Breast epithelium (tissue), 3 donors: ENCODE results near the gene HDC.

Source experiments
- CTCF ChIP-seq, 3 donors: fragments of 450-650 bp; IDR thresholded peaks; one replicate each; pipeline ENCODE4 v1.5.1; 2016 to 2017; ENCODE audit warnings: antibody characterized with exemption in 3 of 3, mild to moderate bottlenecking in 3 of 3, moderate library complexity in 3 of 3
- POLR2A ChIP-seq: fragments of 450-650 bp; IDR thresholded peaks from one replicate; pipeline ENCODE4 v1.6.1; 2016; ENCODE audit warnings: antibody characterized with exemption, mild to moderate bottlenecking, moderate library complexity
- POLR2AphosphoS5 ChIP-seq, 3 donors: sonication (generic); formaldehyde crosslinking; IDR thresholded peaks; one replicate each; pipeline ENCODE4 v1.6.1; 2017; ENCODE audit warnings: antibody characterized with exemption in 3 of 3

DNA sequence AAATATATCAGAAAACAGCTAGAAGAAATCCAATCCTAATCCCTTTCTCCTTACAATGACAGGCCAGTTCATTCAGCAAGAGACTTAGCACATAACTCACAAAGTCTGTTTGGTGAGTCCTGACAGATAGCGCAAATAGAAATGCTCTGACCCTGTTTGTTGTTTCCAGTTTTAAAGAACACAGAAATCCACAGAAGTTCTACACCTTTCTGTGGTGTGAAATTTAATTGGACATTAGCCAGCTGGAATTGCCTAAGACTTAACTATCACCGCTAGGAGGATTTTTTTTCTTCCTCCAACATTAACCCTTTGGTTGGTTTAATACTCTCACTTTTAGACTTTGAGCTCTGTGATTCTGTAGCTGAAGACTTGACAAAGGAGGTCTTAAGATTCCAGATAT is 30.8 kb downstream of the HDC start:
- TF ChIP-seq CTCF (IDR thresholded peaks at IDR 0.05) = no peak
- TF ChIP-seq POLR2A = no peak
- no peak for TF ChIP-seq POLR2AphosphoS5 (IDR thresholded peaks at IDR 0.05)
